RWPE1 (cell line): ENCODE results near the gene CUEDC1.

Experiments
- CTCF ChIA-PET: fragments of 350-600 bp; sonication (Branson Sonifier 250); formaldehyde crosslinking; extraction: SDS; loops from one replicate; lab custom pipeline; 2021; lab: Yijun Ruan, JAX
- POLR2A ChIA-PET: fragments of 400-600 bp; formaldehyde crosslinking; extraction: SDS; loops from one replicate; lab custom pipeline; 2020; ENCODE audit warnings: antibody characterized with exemption; ENCODE audit not compliant: low non-redundant PET; lab: Yijun Ruan, JAX
- DNase-seq: peaks from one replicate; pipeline ENCODE4 v3.0.0; 2012; ENCODE audit warnings: low spot score
- H3K27ac ChIP-seq: fragments of 450-650 bp; 2 replicates; pipeline ENCODE4 v1.5.1; 2017
- CTCF ChIP-seq: fragments of 450-650 bp; conservative IDR thresholded peaks from 2 replicates; pipeline ENCODE4 v1.5.1; 2017; ENCODE audit warnings: low read depth, mild to moderate bottlenecking

The CUEDC1 gene

GRCh38 chr17:57957120-57957850 is 2.1 kb upstream of the CUEDC1 start:
- POLR2A ChIA-PET: no interaction called here
- H3K27ac ChIP-seq: peak overlapping the region; percentile 12; the same call in 1 of the 2 replicates
- CTCF ChIA-PET: no interaction called here
- TF ChIP-seq CTCF: no peak
- no peak for DNase-seq

- peak overlapping the region; percentile 98 for H3K27ac ChIP-seq
- DNase-seq: no peak
- no peak for TF ChIP-seq CTCF
- CTCF ChIA-PET: interaction anchor here (0.6 to 1.8 kb wide), 4 partner anchors 29 to 493 kb away, joined by 4 to 7 read pairs (median 5); no protein-coding TSS in a partner anchor
- POLR2A ChIA-PET: no interaction called here
Measured at GRCh38 chr17:57956291-57957119, 1.3 kb upstream of the CUEDC1 start.

- peak overlapping the region; percentile 98 for H3K27ac ChIP-seq
- POLR2A ChIA-PET: interaction anchor here (0.9 kb wide), 1 partner anchor 105 kb away, joined by 3 read pairs; the partner anchor contains the start of gene MRPS23
- CTCF ChIA-PET: interaction anchor here (0.6 to 1.8 kb wide), 6 partner anchors 34 to 1192 kb away, joined by 3 to 7 read pairs (median 4); partner anchors contain the start of gene VEZF1
- TF ChIP-seq CTCF: no peak
- peak; percentile 57 for DNase-seq
Measured at GRCh38 chr17:57954397-57955182, 622 bp downstream of the CUEDC1 start.

GRCh38 chr17:57953705-57954396 is 1.4 kb downstream of the CUEDC1 start:
- DNase-seq: no peak
- ChIA-PET CTCF (interaction anchor here (0.6 to 1.2 kb wide), 7 partner anchors 35 to 1193 kb away, joined by 3 to 5 read pairs (median 4); partner anchors contain the start of gene VEZF1), POLR2A (no interaction called here)
- peak overlapping the region; percentile 98 for H3K27ac ChIP-seq
- TF ChIP-seq CTCF: no peak

GRCh38 chr17:57953219-57953618 is 2.0 kb downstream of the CUEDC1 start:
- no peak for TF ChIP-seq CTCF
- H3K27ac ChIP-seq: peak overlapping the region; percentile 98
- CTCF ChIA-PET: interaction anchor here (0.6 to 0.8 kb wide), 3 partner anchors 42 to 1136 kb away, joined by 3 to 5 read pairs (median 3); no protein-coding TSS in a partner anchor
- DNase-seq: no peak
- POLR2A ChIA-PET: no interaction called here
